Peyer's patch (tissue), 4 donors: ENCODE measurements around the gene IFIT5. TPM values are rescaled to one million over a fixed set of nuclear protein-coding genes. Genes with fewer than 3 reads are reported as not detected.

Experiments
- DNase-seq, 3 donors: peaks; one replicate each; pipeline ENCODE4 v3.0.0-alpha.2; 2017 to 2019
- H3K27ac ChIP-seq, 4 donors: fragments of 200-600 bp; sonication (generic); one replicate each; pipeline ENCODE4 v1.5.1; 2016 to 2019
- H3K27me3 ChIP-seq, 2 donors: fragments of 200-600 bp; sonication (generic); one replicate each; pipeline ENCODE4 v1.5.1; 2019
- H3K36me3 ChIP-seq, 3 donors: fragments of 200-600 bp; sonication (generic); one replicate each; pipeline ENCODE4 v1.5.1; 2016 to 2019
- H3K4me1 ChIP-seq, 4 donors: fragments of 200-600 bp; sonication (generic); one replicate each; pipeline ENCODE4 v1.5.1; 2016 to 2019
- H3K4me3 ChIP-seq, 4 donors: fragments of 200-600 bp; sonication (generic); 1 replicate in 3 of 4; 2 replicates in 1 of 4; pipeline ENCODE4 v1.5.1; 2016 to 2019; ENCODE audit warnings: mild to moderate bottlenecking in 1 of 4
- H3K9me3 ChIP-seq, 4 donors: fragments of 200-600 bp; sonication (generic); one replicate each; pipeline ENCODE4 v1.5.1; 2016 to 2019; ENCODE audit warnings: mild to moderate bottlenecking in 1 of 4
- CTCF ChIP-seq, 6 experiments: fragments of 450-650 bp in 4 of 6; fragments of 200-600 bp in 2 of 6; sonication (generic) in 1 of 6; IDR thresholded peaks; one replicate each; pipeline ENCODE4 v1.5.1; 2017 to 2019; ENCODE audit warnings: antibody characterized with exemption in 6 of 6, mild to moderate bottlenecking in 3 of 6, moderate library complexity in 1 of 6
- POLR2A ChIP-seq, 2 donors: fragments of 450-650 bp; IDR thresholded peaks; one replicate each; pipeline ENCODE4 v1.5.1; 2017; ENCODE audit warnings: antibody characterized with exemption in 2 of 2, mild to moderate bottlenecking in 2 of 2, moderate library complexity in 2 of 2
- total RNA-seq, 4 donors: library from RNA; depleted of rRNA; stranded (reverse); fragments of >200 nt; gene quantifications; one replicate each; pipeline ENCODE4 v1.1.0, GENCODE V29; 2016

The IFIT5 gene
- total RNA-seq, 4 donors from 2014 or later = 7.2 to 15.6 (median 12.6) TPM

- peaks cover 0 to 8% (median 3%) of the 10 kb centered on the region in 3 donors for H3K36me3 ChIP-seq
- DNase-seq = no peak
- H3K27ac ChIP-seq = no peak overlapping the region
- TF ChIP-seq POLR2A (IDR thresholded peaks at IDR 0.05) (no peak), CTCF (IDR thresholded peaks at IDR 0.05) (no peak)
- no peaks in the 10 kb centered on the region for H3K4me1 ChIP-seq
- no peaks in the 10 kb centered on the region for H3K27me3 ChIP-seq
- no peaks in the 10 kb centered on the region for H3K9me3 ChIP-seq
- no peak overlapping the region for H3K4me3 ChIP-seq
Measured at GRCh38 chr10:89425000-89425399, 10.6 kb downstream of the IFIT5 start.

GRCh38 chr10:89426230-89426868 is 12.0 kb downstream of the IFIT5 start:
- no peaks in the 10 kb centered on the region for H3K36me3 ChIP-seq
- H3K4me1 ChIP-seq = no peaks in the 10 kb centered on the region
- no peaks in the 10 kb centered on the region for H3K27me3 ChIP-seq
- H3K9me3 ChIP-seq = no peaks in the 10 kb centered on the region
- TF ChIP-seq CTCF (IDR thresholded peaks at IDR 0.05) (peak; percentile 44 to 88 (median 76)), POLR2A (IDR thresholded peaks at IDR 0.05) (no peak)
- DNase-seq = peak in 1 of 3 donors; percentile 62
- no peak overlapping the region for H3K4me3 ChIP-seq
- no peak overlapping the region for H3K27ac ChIP-seq

- DNase-seq = no peak
- no peaks in the 10 kb centered on the region for H3K36me3 ChIP-seq
- TF ChIP-seq POLR2A (IDR thresholded peaks at IDR 0.05) (no peak), CTCF (IDR thresholded peaks at IDR 0.05) (no peak)
- H3K27me3 ChIP-seq = no peaks in the 10 kb centered on the region
- H3K4me1 ChIP-seq = no peaks in the 10 kb centered on the region
- H3K27ac ChIP-seq = no peak overlapping the region
- no peaks in the 10 kb centered on the region for H3K9me3 ChIP-seq
- H3K4me3 ChIP-seq = no peak overlapping the region
Measured at GRCh38 chr10:89427629-89428028, 13.3 kb downstream of the IFIT5 start.

- no peak for TF ChIP-seq POLR2A (IDR thresholded peaks at IDR 0.05)
- no peak for TF ChIP-seq CTCF (IDR thresholded peaks at IDR 0.05)
- H3K4me3 ChIP-seq = no peak overlapping the region
- H3K9me3 ChIP-seq = no peaks in the 10 kb centered on the region
- no peaks in the 10 kb centered on the region for H3K4me1 ChIP-seq
- no peaks in the 10 kb centered on the region for H3K27me3 ChIP-seq
- H3K27ac ChIP-seq = no peak overlapping the region
- DNase-seq = no peak
- H3K36me3 ChIP-seq = no peaks in the 10 kb centered on the region
Measured at GRCh38 chr10:89428877-89429276, 14.5 kb downstream of the IFIT5 start.

- H3K36me3 ChIP-seq = no peaks in the 10 kb centered on the region
Measured at GRCh38 chr10:89431977-89432376, 17.6 kb downstream of the IFIT5 start.

More at GRCh38 chr10:89431977-89432376, 17.6 kb downstream of the IFIT5 start:
- TF ChIP-seq POLR2A (IDR thresholded peaks at IDR 0.05) (no peak), CTCF (IDR thresholded peaks at IDR 0.05) (no peak)
- Histone ChIP-seq H3K27me3 (no peaks in the 10 kb centered on the region), H3K4me3 (no peak overlapping the region), H3K9me3 (no peaks in the 10 kb centered on the region), H3K4me1 (no peaks in the 10 kb centered on the region), H3K27ac (no peak overlapping the region)
- DNase-seq = no peak
